WTC11 (cell line): ENCODE measurements around the gene P4HB. TPM values are rescaled to one million over a fixed set of nuclear protein-coding genes. Genes with fewer than 3 reads are reported as not detected.

Experiments
- ATAC-seq: fragments of 200-7000 bp; cut with Tn5 transposase; 2 replicates; pipeline ENCODE4 v1.10.0; 2021; ENCODE audit warnings: mild to moderate bottlenecking, moderate library complexity
- CTCF ChIA-PET: fragments of 300-600 bp; sonication (Branson Sonifier 250); formaldehyde crosslinking; loops from one replicate; lab custom pipeline; 2021; ENCODE audit warnings: antibody characterized with exemption; lab: Charles Lee
- POLR2A ChIA-PET: fragments of 350-600 bp; sonication (Branson Sonifier 250); formaldehyde crosslinking; loops from one replicate; lab custom pipeline; 2021; ENCODE audit warnings: antibody characterized with exemption; lab: Charles Lee
- DNase-seq: peaks from one replicate; pipeline ENCODE4 v3.0.0; 2021; ENCODE audit warnings: low spot score
- H3K27ac Mint-ChIP-seq: 2 replicates; pipeline ENCODE4 v1.8.0; 2021; ENCODE audit warnings: mixed read lengths
- H3K27me3 Mint-ChIP-seq: 2 replicates; pipeline ENCODE4 v1.8.0; 2021; ENCODE audit warnings: low read depth, mild to moderate bottlenecking, moderate library complexity, mixed read lengths
- H3K36me3 Mint-ChIP-seq: 2 replicates; pipeline ENCODE4 v1.8.0; 2021; ENCODE audit warnings: mixed read lengths
- H3K4me1 Mint-ChIP-seq: 2 replicates; pipeline ENCODE4 v1.8.0; 2022; ENCODE audit warnings: mixed read lengths
- H3K4me3 Mint-ChIP-seq: 2 replicates; pipeline ENCODE4 v1.8.0; 2021; ENCODE audit warnings: mild to moderate bottlenecking, moderate library complexity, mixed read lengths
- H3K9me3 Mint-ChIP-seq: 2 replicates; pipeline ENCODE4 v1.8.0; 2021; ENCODE audit warnings: mixed read lengths
- CBFB ChIP-seq: sonication (generic); formaldehyde crosslinking; IDR thresholded peaks from 2 replicates; pipeline ENCODE4 v1.8.1; 2022; ENCODE audit warnings: mild to moderate bottlenecking, low read depth, missing genetic modification reagents
- CREB1 ChIP-seq: sonication (generic); formaldehyde crosslinking; IDR thresholded peaks from 2 replicates; pipeline ENCODE4 v1.8.0; 2023; ENCODE audit warnings: mild to moderate bottlenecking, missing genetic modification reagents
- CREM ChIP-seq: sonication (generic); formaldehyde crosslinking; IDR thresholded peaks from 2 replicates; pipeline ENCODE4 v1.8.1; 2022; ENCODE audit warnings: mild to moderate bottlenecking, missing genetic modification reagents, moderate library complexity
- GABPB1 ChIP-seq: sonication (generic); formaldehyde crosslinking; IDR thresholded peaks from 2 replicates; pipeline ENCODE4 v1.8.1; 2023; ENCODE audit warnings: mild to moderate bottlenecking, missing genetic modification reagents
- JUN ChIP-seq: sonication (generic); formaldehyde crosslinking; IDR thresholded peaks from 2 replicates; pipeline ENCODE4 v1.8.0; 2023; ENCODE audit warnings: mild to moderate bottlenecking, missing genetic modification reagents
- MYBL2 ChIP-seq: sonication (generic); formaldehyde crosslinking; IDR thresholded peaks from 2 replicates; pipeline ENCODE4 v1.8.1; 2023; ENCODE audit warnings: mild to moderate bottlenecking, moderate library complexity, missing genetic modification reagents
- NFYB ChIP-seq: sonication (generic); formaldehyde crosslinking; conservative IDR thresholded peaks from 2 replicates; pipeline ENCODE4 v1.8.0; 2022; ENCODE audit warnings: low read depth, missing genetic modification reagents
- NR2C2 ChIP-seq: sonication (generic); formaldehyde crosslinking; IDR thresholded peaks from 2 replicates; pipeline ENCODE4 v1.8.0; 2022; ENCODE audit warnings: mild to moderate bottlenecking, missing genetic modification reagents
- NR3C1 ChIP-seq: sonication (generic); formaldehyde crosslinking; conservative IDR thresholded peaks from 2 replicates; pipeline ENCODE4 v1.8.1; 2023; ENCODE audit warnings: low read depth, mild to moderate bottlenecking, missing genetic modification reagents
- RELA ChIP-seq: sonication (generic); formaldehyde crosslinking; IDR thresholded peaks from 2 replicates; pipeline ENCODE4 v1.8.1; 2022; ENCODE audit warnings: missing genetic modification reagents, mild to moderate bottlenecking, borderline replicate concordance
- SMAD4 ChIP-seq: sonication (generic); formaldehyde crosslinking; IDR thresholded peaks from 2 replicates; pipeline ENCODE4 v1.8.0; 2022; ENCODE audit warnings: mild to moderate bottlenecking, missing genetic modification reagents
- TCF7 ChIP-seq: sonication (generic); formaldehyde crosslinking; IDR thresholded peaks from 2 replicates; pipeline ENCODE4 v1.8.0; 2022; ENCODE audit warnings: mild to moderate bottlenecking, low read depth, missing genetic modification reagents, moderate library complexity
- TP53 ChIP-seq: sonication (generic); formaldehyde crosslinking; IDR thresholded peaks from 2 replicates; pipeline ENCODE4 v1.8.1; 2023; ENCODE audit warnings: mild to moderate bottlenecking, missing genetic modification reagents
- ZNF121 ChIP-seq: sonication (generic); formaldehyde crosslinking; IDR thresholded peaks from 2 replicates; pipeline ENCODE4 v1.8.0; 2023; ENCODE audit warnings: missing genetic modification reagents
- ZNF138 ChIP-seq: sonication (generic); formaldehyde crosslinking; conservative IDR thresholded peaks from 2 replicates; pipeline ENCODE4 v1.8.1; 2022; ENCODE audit warnings: mild to moderate bottlenecking, moderate library complexity, missing genetic modification reagents
- ZNF219 ChIP-seq: sonication (generic); formaldehyde crosslinking; IDR thresholded peaks from 2 replicates; pipeline ENCODE4 v1.8.0; 2023; ENCODE audit warnings: missing genetic modification reagents, mild to moderate bottlenecking, borderline replicate concordance
- ZNF232 ChIP-seq: sonication (generic); formaldehyde crosslinking; IDR thresholded peaks from 2 replicates; pipeline ENCODE4 v1.8.0; 2022; ENCODE audit warnings: mild to moderate bottlenecking, missing genetic modification reagents
- ZNF416 ChIP-seq: fragments of 250-450 bp; sonication (Bioruptor Pico); IDR thresholded peaks from 2 replicates; pipeline ENCODE4 v1.9.0; 2021; ENCODE audit warnings: mild to moderate bottlenecking, inconsistent platforms
- total RNA-seq: library from RNA; stranded (reverse); gene quantifications from 3 replicates; pipeline ENCODE4 v1.2.3, GENCODE V29; 2021
- TF ChIP-seq, protein P1 (sequence below): sonication (generic); formaldehyde crosslinking; IDR thresholded peaks from 2 replicates; pipeline ENCODE4 v1.8.1; 2022; ENCODE audit warnings: low read depth, mild to moderate bottlenecking, moderate library complexity, missing genetic modification reagents, borderline replicate concordance
- TF ChIP-seq, protein P2 (sequence below): sonication (generic); formaldehyde crosslinking; IDR thresholded peaks from 2 replicates; pipeline ENCODE4 v1.8.1; 2023; ENCODE audit warnings: mild to moderate bottlenecking, missing genetic modification reagents, moderate library complexity
- TF ChIP-seq, protein P3 (sequence below): fragments of 250-450 bp; sonication (Bioruptor Pico); IDR thresholded peaks from 2 replicates; pipeline ENCODE4 v1.9.0; 2021; ENCODE audit warnings: mild to moderate bottlenecking
- TF ChIP-seq, protein P4 (sequence below): fragments of 250-450 bp; sonication (Bioruptor Pico); IDR thresholded peaks from 2 replicates; pipeline ENCODE4 v1.8.0; 2021; ENCODE audit warnings: mild to moderate bottlenecking
- TF ChIP-seq, protein P5 (sequence below): sonication (generic); formaldehyde crosslinking; IDR thresholded peaks from 2 replicates; pipeline ENCODE4 v1.8.0; 2022; ENCODE audit warnings: mild to moderate bottlenecking, missing genetic modification reagents
- TF ChIP-seq, protein P6 (sequence below): fragments of 250-450 bp; sonication (Bioruptor Pico); IDR thresholded peaks from 2 replicates; pipeline ENCODE4 v1.9.0; 2021; ENCODE audit warnings: moderate library complexity, mild to moderate bottlenecking, inconsistent platforms, borderline replicate concordance
- TF ChIP-seq, protein P7 (sequence below): fragments of 200-600 bp; IDR thresholded peaks from 2 replicates; pipeline ENCODE4 v1.8.0; 2022; ENCODE audit warnings: antibody characterized with exemption
- TF ChIP-seq, protein P8 (sequence below): sonication (generic); formaldehyde crosslinking; IDR thresholded peaks from 2 replicates; pipeline ENCODE4 v1.8.0; 2023; ENCODE audit warnings: mild to moderate bottlenecking, missing genetic modification reagents

The P4HB gene
- total RNA-seq, 1 experiment from 2014 or later, result 380 TPM

DNA sequence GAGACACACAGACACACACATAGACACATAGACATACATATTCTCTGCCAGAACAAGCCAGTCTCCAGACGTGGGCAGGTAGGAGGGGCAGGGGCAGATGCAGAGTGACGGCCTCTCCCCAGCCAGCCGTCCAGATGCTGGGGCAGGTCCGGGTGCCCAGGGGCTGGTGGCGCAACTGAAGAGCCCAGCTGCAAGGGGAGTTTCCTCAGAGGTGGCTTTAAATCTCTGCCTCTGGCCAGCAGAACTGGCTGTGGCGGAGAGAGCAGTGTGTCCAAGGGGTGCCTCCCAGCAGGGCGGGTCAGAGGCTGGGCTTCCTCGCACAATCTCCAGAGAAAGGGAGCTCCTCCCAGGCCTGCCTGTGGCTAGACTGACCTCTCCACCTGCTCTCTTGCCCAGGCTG, 65.8 kb downstream of the P4HB start:
- peak; percentile 57 for ATAC-seq
- Mint-ChIP-seq H3K4me3 (no peak overlapping the region), H3K9me3 (peaks cover 5% of the 10 kb centered on the region; the same call in 1 of the 2 replicates), H3K27me3 (peaks cover 5% of the 10 kb centered on the region), H3K4me1 (no peaks in the 10 kb centered on the region), H3K36me3 (no peaks in the 10 kb centered on the region), H3K27ac (no peak overlapping the region)
- ChIA-PET POLR2A (no interaction called here), CTCF (interaction anchor here (0.6 kb wide), 1 partner anchor 14 kb away, joined by 3 read pairs; no protein-coding TSS in a partner anchor)
- TF ChIP-seq CREM (CRISPR knock-in tag), result no peak
- TF ChIP-seq ZNF138 (CRISPR knock-in tag), result no peak
- TF ChIP-seq, protein P1, sequence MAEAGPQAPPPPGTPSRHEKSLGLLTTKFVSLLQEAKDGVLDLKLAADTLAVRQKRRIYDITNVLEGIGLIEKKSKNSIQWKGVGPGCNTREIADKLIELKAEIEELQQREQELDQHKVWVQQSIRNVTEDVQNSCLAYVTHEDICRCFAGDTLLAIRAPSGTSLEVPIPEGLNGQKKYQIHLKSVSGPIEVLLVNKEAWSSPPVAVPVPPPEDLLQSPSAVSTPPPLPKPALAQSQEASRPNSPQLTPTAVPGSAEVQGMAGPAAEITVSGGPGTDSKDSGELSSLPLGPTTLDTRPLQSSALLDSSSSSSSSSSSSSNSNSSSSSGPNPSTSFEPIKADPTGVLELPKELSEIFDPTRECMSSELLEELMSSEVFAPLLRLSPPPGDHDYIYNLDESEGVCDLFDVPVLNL (CRISPR knock-in tag), result no peak
- TF ChIP-seq ZNF416 (CRISPR knock-in tag), result no peak
- no peak for TF ChIP-seq ZNF121
- TF ChIP-seq MYBL2, result no peak
- TF ChIP-seq ZNF219 (CRISPR knock-in tag), result no peak
- TF ChIP-seq JUN (CRISPR knock-in tag), result no peak
- TF ChIP-seq, protein P2, sequence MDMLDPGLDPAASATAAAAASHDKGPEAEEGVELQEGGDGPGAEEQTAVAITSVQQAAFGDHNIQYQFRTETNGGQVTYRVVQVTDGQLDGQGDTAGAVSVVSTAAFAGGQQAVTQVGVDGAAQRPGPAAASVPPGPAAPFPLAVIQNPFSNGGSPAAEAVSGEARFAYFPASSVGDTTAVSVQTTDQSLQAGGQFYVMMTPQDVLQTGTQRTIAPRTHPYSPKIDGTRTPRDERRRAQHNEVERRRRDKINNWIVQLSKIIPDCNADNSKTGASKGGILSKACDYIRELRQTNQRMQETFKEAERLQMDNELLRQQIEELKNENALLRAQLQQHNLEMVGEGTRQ, result no peak
- no peak for TF ChIP-seq SMAD4 (CRISPR knock-in tag)
- no peak for TF ChIP-seq GABPB1
- DNase-seq, result no peak

DNA sequence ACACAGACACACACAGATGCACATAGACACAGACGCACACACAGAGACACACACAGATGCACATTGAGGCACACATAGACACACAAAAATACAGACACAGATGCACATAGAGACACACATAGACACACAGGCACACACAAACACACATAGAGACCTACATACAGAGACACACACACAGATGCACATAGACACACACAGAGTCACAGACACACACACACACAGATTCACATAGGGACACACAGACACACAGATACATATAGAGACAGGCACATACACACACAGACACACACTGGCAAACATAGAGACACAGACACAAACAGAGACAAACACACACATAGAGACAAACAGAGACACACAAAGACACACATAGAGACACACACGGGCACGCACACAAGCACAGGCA, 66.3 kb downstream of the P4HB start:
- H3K4me1 Mint-ChIP-seq, result no peaks in the 10 kb centered on the region
- no peak for ATAC-seq
- H3K4me3 Mint-ChIP-seq, result no peak overlapping the region
- peaks cover under 1% of the 10 kb centered on the region; the same call in 1 of the 2 replicates for H3K27me3 Mint-ChIP-seq
- no peaks in the 10 kb centered on the region for H3K36me3 Mint-ChIP-seq
- ChIA-PET POLR2A (no interaction called here), CTCF (no interaction called here)
- peaks cover under 1% of the 10 kb centered on the region; the same call in 1 of the 2 replicates for H3K9me3 Mint-ChIP-seq
- no peak overlapping the region for H3K27ac Mint-ChIP-seq
- DNase-seq, result no peak
- TF ChIP-seq GABPB1 (no peak), ZNF232 (CRISPR knock-in tag) (no peak), TP53 (CRISPR knock-in tag) (no peak), ZNF416 (CRISPR knock-in tag) (no peak), NR3C1 (CRISPR knock-in tag) (no peak), TCF7 (CRISPR knock-in tag) (no peak), RELA (no peak), NR2C2 (no peak), CREB1 (CRISPR knock-in tag) (no peak), NFYB (no peak), CBFB (CRISPR knock-in tag) (no peak), JUN (CRISPR knock-in tag) (no peak)
- TF ChIP-seq, protein P3, sequence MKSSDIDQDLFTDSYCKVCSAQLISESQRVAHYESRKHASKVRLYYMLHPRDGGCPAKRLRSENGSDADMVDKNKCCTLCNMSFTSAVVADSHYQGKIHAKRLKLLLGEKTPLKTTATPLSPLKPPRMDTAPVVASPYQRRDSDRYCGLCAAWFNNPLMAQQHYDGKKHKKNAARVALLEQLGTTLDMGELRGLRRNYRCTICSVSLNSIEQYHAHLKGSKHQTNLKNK, result no peak
- TF ChIP-seq, protein P4, sequence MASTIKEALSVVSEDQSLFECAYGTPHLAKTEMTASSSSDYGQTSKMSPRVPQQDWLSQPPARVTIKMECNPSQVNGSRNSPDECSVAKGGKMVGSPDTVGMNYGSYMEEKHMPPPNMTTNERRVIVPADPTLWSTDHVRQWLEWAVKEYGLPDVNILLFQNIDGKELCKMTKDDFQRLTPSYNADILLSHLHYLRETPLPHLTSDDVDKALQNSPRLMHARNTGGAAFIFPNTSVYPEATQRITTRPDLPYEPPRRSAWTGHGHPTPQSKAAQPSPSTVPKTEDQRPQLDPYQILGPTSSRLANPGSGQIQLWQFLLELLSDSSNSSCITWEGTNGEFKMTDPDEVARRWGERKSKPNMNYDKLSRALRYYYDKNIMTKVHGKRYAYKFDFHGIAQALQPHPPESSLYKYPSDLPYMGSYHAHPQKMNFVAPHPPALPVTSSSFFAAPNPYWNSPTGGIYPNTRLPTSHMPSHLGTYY, result no peak
- TF ChIP-seq, protein P5, sequence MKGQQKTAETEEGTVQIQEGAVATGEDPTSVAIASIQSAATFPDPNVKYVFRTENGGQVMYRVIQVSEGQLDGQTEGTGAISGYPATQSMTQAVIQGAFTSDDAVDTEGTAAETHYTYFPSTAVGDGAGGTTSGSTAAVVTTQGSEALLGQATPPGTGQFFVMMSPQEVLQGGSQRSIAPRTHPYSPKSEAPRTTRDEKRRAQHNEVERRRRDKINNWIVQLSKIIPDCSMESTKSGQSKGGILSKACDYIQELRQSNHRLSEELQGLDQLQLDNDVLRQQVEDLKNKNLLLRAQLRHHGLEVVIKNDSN, result no peak
- TF ChIP-seq, protein P6, sequence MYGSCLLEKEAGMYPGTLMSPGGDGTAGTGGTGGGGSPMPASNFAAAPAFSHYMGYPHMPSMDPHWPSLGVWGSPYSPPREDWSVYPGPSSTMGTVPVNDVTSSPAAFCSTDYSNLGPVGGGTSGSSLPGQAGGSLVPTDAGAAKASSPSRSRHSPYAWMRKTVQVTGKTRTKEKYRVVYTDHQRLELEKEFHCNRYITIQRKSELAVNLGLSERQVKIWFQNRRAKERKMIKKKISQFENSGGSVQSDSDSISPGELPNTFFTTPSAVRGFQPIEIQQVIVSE (CRISPR knock-in tag), result no peak
- TF ChIP-seq, protein P2, result no peak
- TF ChIP-seq, protein P7, sequence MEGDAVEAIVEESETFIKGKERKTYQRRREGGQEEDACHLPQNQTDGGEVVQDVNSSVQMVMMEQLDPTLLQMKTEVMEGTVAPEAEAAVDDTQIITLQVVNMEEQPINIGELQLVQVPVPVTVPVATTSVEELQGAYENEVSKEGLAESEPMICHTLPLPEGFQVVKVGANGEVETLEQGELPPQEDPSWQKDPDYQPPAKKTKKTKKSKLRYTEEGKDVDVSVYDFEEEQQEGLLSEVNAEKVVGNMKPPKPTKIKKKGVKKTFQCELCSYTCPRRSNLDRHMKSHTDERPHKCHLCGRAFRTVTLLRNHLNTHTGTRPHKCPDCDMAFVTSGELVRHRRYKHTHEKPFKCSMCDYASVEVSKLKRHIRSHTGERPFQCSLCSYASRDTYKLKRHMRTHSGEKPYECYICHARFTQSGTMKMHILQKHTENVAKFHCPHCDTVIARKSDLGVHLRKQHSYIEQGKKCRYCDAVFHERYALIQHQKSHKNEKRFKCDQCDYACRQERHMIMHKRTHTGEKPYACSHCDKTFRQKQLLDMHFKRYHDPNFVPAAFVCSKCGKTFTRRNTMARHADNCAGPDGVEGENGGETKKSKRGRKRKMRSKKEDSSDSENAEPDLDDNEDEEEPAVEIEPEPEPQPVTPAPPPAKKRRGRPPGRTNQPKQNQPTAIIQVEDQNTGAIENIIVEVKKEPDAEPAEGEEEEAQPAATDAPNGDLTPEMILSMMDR, result no peak
- TF ChIP-seq, protein P8, sequence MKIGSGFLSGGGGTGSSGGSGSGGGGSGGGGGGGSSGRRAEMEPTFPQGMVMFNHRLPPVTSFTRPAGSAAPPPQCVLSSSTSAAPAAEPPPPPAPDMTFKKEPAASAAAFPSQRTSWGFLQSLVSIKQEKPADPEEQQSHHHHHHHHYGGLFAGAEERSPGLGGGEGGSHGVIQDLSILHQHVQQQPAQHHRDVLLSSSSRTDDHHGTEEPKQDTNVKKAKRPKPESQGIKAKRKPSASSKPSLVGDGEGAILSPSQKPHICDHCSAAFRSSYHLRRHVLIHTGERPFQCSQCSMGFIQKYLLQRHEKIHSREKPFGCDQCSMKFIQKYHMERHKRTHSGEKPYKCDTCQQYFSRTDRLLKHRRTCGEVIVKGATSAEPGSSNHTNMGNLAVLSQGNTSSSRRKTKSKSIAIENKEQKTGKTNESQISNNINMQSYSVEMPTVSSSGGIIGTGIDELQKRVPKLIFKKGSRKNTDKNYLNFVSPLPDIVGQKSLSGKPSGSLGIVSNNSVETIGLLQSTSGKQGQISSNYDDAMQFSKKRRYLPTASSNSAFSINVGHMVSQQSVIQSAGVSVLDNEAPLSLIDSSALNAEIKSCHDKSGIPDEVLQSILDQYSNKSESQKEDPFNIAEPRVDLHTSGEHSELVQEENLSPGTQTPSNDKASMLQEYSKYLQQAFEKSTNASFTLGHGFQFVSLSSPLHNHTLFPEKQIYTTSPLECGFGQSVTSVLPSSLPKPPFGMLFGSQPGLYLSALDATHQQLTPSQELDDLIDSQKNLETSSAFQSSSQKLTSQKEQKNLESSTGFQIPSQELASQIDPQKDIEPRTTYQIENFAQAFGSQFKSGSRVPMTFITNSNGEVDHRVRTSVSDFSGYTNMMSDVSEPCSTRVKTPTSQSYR (CRISPR knock-in tag), result no peak
